ENCODE results near the gene PRDM16. TPM values are rescaled to one million over a fixed set of nuclear protein-coding genes. Genes with fewer than 3 reads are reported as not detected.

PRDM16 gene
- total and polyA plus RNA-seq, 2 of the 13 experiments (the other 11 are each of a cell fraction or from before 2014, with no cell fraction given), result 0.15 to 0.81 TPM

GRCh38 chr1:3244927-3245315 lies 175.9 kb downstream of the PRDM16 start:
- Histone ChIP-seq H3K4me2 (ENCODE audit: low read depth, low read length) (no peak overlapping the region), H3K9me3 (ENCODE audit: low read length) (no peaks in the 10 kb centered on the region), H3K79me2 (ENCODE audit: insufficient read depth, low read length) (no peaks in the 10 kb centered on the region), H3K9ac (ENCODE audit: insufficient read depth, low read depth, low read length) (no peak overlapping the region), H3K27me3 (ENCODE audit: control insufficient read depth in 1 of 2, insufficient read depth in 2 of 2, low read length in 2 of 2) (no peaks in the 10 kb centered on the region), H3K27ac (ENCODE audit: extremely low read length, insufficient read depth, low read length) (no peak overlapping the region), H3K4me1 (ENCODE audit: insufficient read depth, low read length) (peaks cover 44% of the 10 kb centered on the region), H4K20me1 (ENCODE audit: insufficient read depth, low read length) (no peaks in the 10 kb centered on the region), H3K36me3 (replicated peaks in 1 of 2; ENCODE audit: control insufficient read depth in 1 of 2, insufficient read depth in 2 of 2, low read length in 2 of 2) (no peaks in the 10 kb centered on the region), H2AFZ (ENCODE audit: low read length) (no peak overlapping the region), H3K4me3 (replicated peaks in 1 of 3; ENCODE audit: insufficient read depth in 1 of 3, low read depth in 2 of 3, low read length in 3 of 3) (no peak overlapping the region)
- CTCF ChIA-PET (ENCODE audit: low intra/inter-chr PET ratio, low total read pairs), result no interaction called here
- intact Hi-C loops (cut with micrococcal nuclease; ENCODE audit: unreplicated experiment), result no loop called here
- no TSS peak for BruUV-seq (replicated peaks)
- ATAC-seq (no peak), FAIRE-seq (no peak), DNase-seq (ENCODE audit: low spot score) (no peak)
- in situ Hi-C loops (cut with HindIII; ENCODE audit: extremely low pct_ligation_motif_present, low pct_unique_long_range_greater_than_20kb), result no loop called here
- WGBS (ENCODE audit: low lambda C conversion rate), result 80% methylated on average over 5 of the region's 7 CpGs
- TF ChIP-seq LRRFIP1 (CRISPR knock-in tag; conservative IDR thresholded peaks at IDR 0.05) (no peak), ZNF768 (CRISPR knock-in tag; IDR thresholded peaks at IDR 0.05) (0 out of 2 replicates have a peak, but pooled peaks have one; percentile 59)
- POLR2A ChIA-PET, result no interaction called here

- BruUV-seq (replicated peaks), result no TSS peak
- H2AFZ ChIP-seq (ENCODE audit: low read length), result no peak overlapping the region
- FAIRE-seq, result no peak
- no peaks in the 10 kb centered on the region for H3K79me2 ChIP-seq (ENCODE audit: insufficient read depth, low read length)
- in situ Hi-C loops (cut with HindIII; ENCODE audit: extremely low pct_ligation_motif_present, low pct_unique_long_range_greater_than_20kb) (no loop called here), intact Hi-C loops (cut with micrococcal nuclease; ENCODE audit: unreplicated experiment) (no loop called here)
- H3K27me3 ChIP-seq (ENCODE audit: control insufficient read depth in 1 of 2, insufficient read depth in 2 of 2, low read length in 2 of 2), result no peaks in the 10 kb centered on the region
- H3K4me3 ChIP-seq (replicated peaks in 1 of 3; ENCODE audit: insufficient read depth in 1 of 3, low read depth in 2 of 3, low read length in 3 of 3), result no peak overlapping the region
- H3K27ac ChIP-seq (ENCODE audit: extremely low read length, insufficient read depth, low read length), result no peak overlapping the region
- DNase-seq (ENCODE audit: low spot score), result no peak
- WGBS (ENCODE audit: low lambda C conversion rate), result 62% methylated on average over 5 of the region's 12 CpGs
- no peak overlapping the region for H3K4me2 ChIP-seq (ENCODE audit: low read depth, low read length)
- H3K9ac ChIP-seq (ENCODE audit: insufficient read depth, low read depth, low read length), result no peak overlapping the region
- H3K9me3 ChIP-seq (ENCODE audit: low read length), result no peaks in the 10 kb centered on the region
- H3K36me3 ChIP-seq (replicated peaks in 1 of 2; ENCODE audit: control insufficient read depth in 1 of 2, insufficient read depth in 2 of 2, low read length in 2 of 2), result no peaks in the 10 kb centered on the region
- ChIA-PET POLR2A (no interaction called here), CTCF (ENCODE audit: low intra/inter-chr PET ratio, low total read pairs) (no interaction called here)
- no peak for ATAC-seq
- H3K4me1 ChIP-seq (ENCODE audit: insufficient read depth, low read length), result peaks cover 49% of the 10 kb centered on the region
- no peaks in the 10 kb centered on the region for H4K20me1 ChIP-seq (ENCODE audit: insufficient read depth, low read length)
- TF ChIP-seq GATAD2A (CRISPR knock-in tag; IDR thresholded peaks at IDR 0.05), result no peak
- no peak for TF ChIP-seq SPEN (CRISPR knock-in tag; IDR thresholded peaks at IDR 0.05; ENCODE audit: low read depth)
- TF ChIP-seq TOE1 (CRISPR knock-in tag; IDR thresholded peaks at IDR 0.05), result no peak
- no peak for TF ChIP-seq CBFB (CRISPR knock-in tag; IDR thresholded peaks at IDR 0.05)
- no peak for TF ChIP-seq HMGXB4 (CRISPR knock-in tag; IDR thresholded peaks at IDR 0.05; ENCODE audit: borderline replicate concordance in 1 of 2, low read depth in 1 of 2)
- TF ChIP-seq LCORL (IDR thresholded peaks at IDR 0.05), result no peak
- TF ChIP-seq LCORL (CRISPR knock-in tag; IDR thresholded peaks at IDR 0.05), result no peak
- TF ChIP-seq NR1H2 (CRISPR knock-in tag; IDR thresholded peaks at IDR 0.05; ENCODE audit: borderline replicate concordance, low read depth), result no peak
- no peak for TF ChIP-seq ARNT2 (CRISPR knock-in tag; IDR thresholded peaks at IDR 0.05; ENCODE audit: low read depth)
- no peak for TF ChIP-seq MAFK (conservative IDR thresholded peaks at IDR 0.05 in 1 of 2, IDR thresholded peaks at IDR 0.05 in 1 of 2; ENCODE audit: low read length in 2 of 2)
- TF ChIP-seq DBP (CRISPR knock-in tag; IDR thresholded peaks at IDR 0.05; ENCODE audit: not compliant biosample characterization), result no peak
- TF ChIP-seq HOXA7 (CRISPR knock-in tag; IDR thresholded peaks at IDR 0.05), result no peak
- TF ChIP-seq DNMT3B (CRISPR knock-in tag; conservative IDR thresholded peaks at IDR 0.05), result no peak
- TF ChIP-seq ZNF841 (CRISPR knock-in tag; IDR thresholded peaks at IDR 0.05; ENCODE audit: borderline replicate concordance), result no peak
Observed at GRCh38 chr1:3245344-3245743, 176.3 kb downstream of the PRDM16 start.
